ENCODE results near the gene SPG7.

Gene SPG7

GRCh38 chr16:89582614-89583196 lies 74.5 kb downstream of the SPG7 start:
- CTCF ChIA-PET: no interaction called here
- no peak for DNase-seq (ENCODE audit: extremely low spot score)
- POLR2A ChIA-PET: no interaction called here
- TF ChIP-seq TARDBP (IDR thresholded peaks at IDR 0.05) (no peak), FOXM1 (IDR thresholded peaks at IDR 0.05; ENCODE audit: borderline replicate concordance) (no peak), FOXK2 (IDR thresholded peaks at IDR 0.05) (no peak), SUZ12 (IDR thresholded peaks at IDR 0.05) (no peak), LEF1 (IDR thresholded peaks at IDR 0.05; ENCODE audit: borderline replicate concordance) (no peak), BHLHE40 (IDR thresholded peaks at IDR 0.05; ENCODE audit: borderline replicate concordance) (no peak), FOXA1 (IDR thresholded peaks at IDR 0.05) (no peak), HDGF (IDR thresholded peaks at IDR 0.05; ENCODE audit: borderline replicate concordance) (no peak), NFRKB (IDR thresholded peaks at IDR 0.05) (no peak), SP1 (IDR thresholded peaks at IDR 0.05) (no peak), ARNT (IDR thresholded peaks at IDR 0.05) (no peak), L3MBTL2 (conservative IDR thresholded peaks at IDR 0.05) (no peak), ELF4 (IDR thresholded peaks at IDR 0.05) (no peak), CTBP1 (IDR thresholded peaks at IDR 0.05; ENCODE audit: borderline replicate concordance) (no peak), ZNF384 (IDR thresholded peaks at IDR 0.05) (no peak)
- TF ChIP-seq, protein P1, sequence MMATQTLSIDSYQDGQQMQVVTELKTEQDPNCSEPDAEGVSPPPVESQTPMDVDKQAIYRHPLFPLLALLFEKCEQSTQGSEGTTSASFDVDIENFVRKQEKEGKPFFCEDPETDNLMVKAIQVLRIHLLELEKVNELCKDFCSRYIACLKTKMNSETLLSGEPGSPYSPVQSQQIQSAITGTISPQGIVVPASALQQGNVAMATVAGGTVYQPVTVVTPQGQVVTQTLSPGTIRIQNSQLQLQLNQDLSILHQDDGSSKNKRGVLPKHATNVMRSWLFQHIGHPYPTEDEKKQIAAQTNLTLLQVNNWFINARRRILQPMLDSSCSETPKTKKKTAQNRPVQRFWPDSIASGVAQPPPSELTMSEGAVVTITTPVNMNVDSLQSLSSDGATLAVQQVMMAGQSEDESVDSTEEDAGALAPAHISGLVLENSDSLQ (IDR thresholded peaks at IDR 0.05): no peak

- ChIA-PET POLR2A (no interaction called here), CTCF (interaction anchor here (0.7 kb wide), 1 partner anchor 119 kb away, joined by 5 read pairs; no protein-coding TSS in a partner anchor)
- TF ChIP-seq SP1 (IDR thresholded peaks at IDR 0.05): no peak
- TF ChIP-seq, protein P1 (IDR thresholded peaks at IDR 0.05): no peak
- TF ChIP-seq FOXM1 (IDR thresholded peaks at IDR 0.05; ENCODE audit: borderline replicate concordance): no peak
- no peak for TF ChIP-seq CTBP1 (IDR thresholded peaks at IDR 0.05; ENCODE audit: borderline replicate concordance)
- no peak for TF ChIP-seq ZNF384 (IDR thresholded peaks at IDR 0.05)
- TF ChIP-seq L3MBTL2 (conservative IDR thresholded peaks at IDR 0.05): no peak
- TF ChIP-seq NFRKB (IDR thresholded peaks at IDR 0.05): no peak
- no peak for TF ChIP-seq FOXA1 (IDR thresholded peaks at IDR 0.05)
- no peak for TF ChIP-seq HDGF (IDR thresholded peaks at IDR 0.05; ENCODE audit: borderline replicate concordance)
- TF ChIP-seq TARDBP (IDR thresholded peaks at IDR 0.05): no peak
- no peak for TF ChIP-seq LEF1 (IDR thresholded peaks at IDR 0.05; ENCODE audit: borderline replicate concordance)
- TF ChIP-seq ELF4 (IDR thresholded peaks at IDR 0.05): no peak
- no peak for TF ChIP-seq ARNT (IDR thresholded peaks at IDR 0.05)
- DNase-seq (ENCODE audit: extremely low spot score): no peak
These were observed 75.1 kb downstream of the SPG7 start for GRCh38 chr16:89583197-89583894.

- POLR2A ChIA-PET: interaction anchor here (1.0 kb wide), 1 partner anchor 22 kb away, joined by 3 read pairs; no protein-coding TSS in a partner anchor
- CTCF ChIA-PET: interaction anchor here (0.7 kb wide), 1 partner anchor 118 kb away, joined by 5 read pairs; no protein-coding TSS in a partner anchor
- DNase-seq (ENCODE audit: extremely low spot score): no peak
- TF ChIP-seq FOXM1 (IDR thresholded peaks at IDR 0.05; ENCODE audit: borderline replicate concordance): no peak
- TF ChIP-seq LEF1 (IDR thresholded peaks at IDR 0.05; ENCODE audit: borderline replicate concordance): no peak
These were observed 75.9 kb downstream of the SPG7 start for GRCh38 chr16:89583895-89584644.

DNA sequence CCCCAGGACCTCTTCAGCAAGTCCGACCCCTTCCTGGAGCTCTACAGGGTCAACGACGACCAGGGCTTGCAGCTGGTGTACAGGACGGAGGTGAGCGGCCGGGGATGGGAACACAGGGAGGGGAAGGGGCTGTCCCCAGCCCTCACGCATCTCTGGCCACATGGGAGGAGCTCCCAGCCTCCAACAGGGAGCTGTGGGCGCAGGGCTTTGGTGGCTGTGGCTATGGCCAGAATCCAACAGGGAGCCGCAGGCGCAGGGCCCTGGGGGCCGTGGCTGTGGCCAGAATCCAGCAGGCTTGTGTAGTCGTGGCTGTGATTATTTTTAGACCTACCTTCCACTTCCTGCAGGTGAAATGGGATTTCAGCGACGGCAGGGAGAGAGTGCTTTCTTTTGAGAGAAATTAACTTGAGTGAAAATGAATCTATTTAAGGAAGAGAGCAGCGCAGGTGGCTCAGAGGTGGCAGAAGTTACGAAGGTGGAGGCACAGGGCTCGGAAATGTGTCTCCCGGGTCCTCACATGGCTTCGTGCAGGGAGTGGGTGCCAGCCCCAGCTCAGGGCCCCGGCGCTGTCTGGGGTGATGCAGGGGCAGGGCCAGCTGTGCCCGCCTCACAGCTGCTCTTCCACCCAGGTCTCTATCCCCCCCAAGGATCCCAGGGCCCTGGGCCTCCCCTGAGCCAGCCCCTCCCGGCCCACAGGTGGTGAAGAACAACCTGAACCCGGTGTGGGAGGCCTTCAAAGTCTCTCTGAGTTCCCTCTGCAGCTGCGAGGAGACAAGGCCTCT lies 76.8 kb downstream of the SPG7 start:
- CTCF ChIA-PET: no interaction called here
- DNase-seq (ENCODE audit: extremely low spot score): no peak
- no peak for TF ChIP-seq TARDBP (IDR thresholded peaks at IDR 0.05)
- TF ChIP-seq SP1 (IDR thresholded peaks at IDR 0.05): no peak
- TF ChIP-seq ZNF384 (IDR thresholded peaks at IDR 0.05): no peak
- TF ChIP-seq CTBP1 (IDR thresholded peaks at IDR 0.05; ENCODE audit: borderline replicate concordance): no peak
- no peak for TF ChIP-seq SUZ12 (IDR thresholded peaks at IDR 0.05)
- TF ChIP-seq, protein P1 (IDR thresholded peaks at IDR 0.05): no peak
- no peak for TF ChIP-seq BHLHE40 (IDR thresholded peaks at IDR 0.05; ENCODE audit: borderline replicate concordance)
- TF ChIP-seq LEF1 (IDR thresholded peaks at IDR 0.05; ENCODE audit: borderline replicate concordance): no peak
- POLR2A ChIA-PET: interaction anchor here (1.0 kb wide), 1 partner anchor 23 kb away, joined by 3 read pairs; no protein-coding TSS in a partner anchor

GRCh38 chr16:89586218-89586617 lies 78.0 kb downstream of the SPG7 start:
- TF ChIP-seq CTBP1 (IDR thresholded peaks at IDR 0.05; ENCODE audit: borderline replicate concordance): no peak
- no peak for TF ChIP-seq TARDBP (IDR thresholded peaks at IDR 0.05)
- TF ChIP-seq HDGF (IDR thresholded peaks at IDR 0.05; ENCODE audit: borderline replicate concordance): no peak
- TF ChIP-seq, protein P1 (IDR thresholded peaks at IDR 0.05): no peak
- TF ChIP-seq ARNT (IDR thresholded peaks at IDR 0.05): no peak
- no peak for TF ChIP-seq LEF1 (IDR thresholded peaks at IDR 0.05; ENCODE audit: borderline replicate concordance)
- TF ChIP-seq ZNF384 (IDR thresholded peaks at IDR 0.05): no peak
- TF ChIP-seq NFRKB (IDR thresholded peaks at IDR 0.05): no peak
- TF ChIP-seq FOXA1 (IDR thresholded peaks at IDR 0.05): no peak
- ChIA-PET CTCF (no interaction called here), POLR2A (no interaction called here)
- DNase-seq (ENCODE audit: extremely low spot score): no peak
